Stomach (tissue), 9 donors: Measurements from ENCODE around the gene ZNF672. TPM values are rescaled to one million over a fixed set of nuclear protein-coding genes. Genes with fewer than 3 reads are reported as not detected.
"Not testable (repeated sequence)": the region's sequence is repeated elsewhere in the genome, so short reads cannot be mapped to it uniquely, and the experiment has no call there.

Experiments
- DNase-seq, 2 donors: peaks; one replicate each; pipeline versions ENCODE4 v3.0.0 to v3.0.0-alpha.2; 2013 to 2019
- H3K27ac ChIP-seq, 5 donors: fragments of 200-600 bp in 4 of 5; sonication (generic) in 4 of 5; one replicate each; pipeline ENCODE4 v1.5.1; 2013 to 2019; ENCODE audit warnings: mild to moderate bottlenecking in 1 of 5, moderate library complexity in 1 of 5
- H3K27me3 ChIP-seq, 3 donors: fragments of 200-600 bp; sonication (generic); one replicate each; pipeline ENCODE4 v1.5.1; 2017 to 2019; ENCODE audit warnings: mixed run types in 1 of 3
- H3K36me3 ChIP-seq, 4 donors: fragments of 200-600 bp; sonication (generic); 1 replicate in 3 of 4; 2 replicates in 1 of 4; pipeline ENCODE4 v1.5.1; 2016 to 2019
- H3K4me1 ChIP-seq, 4 donors: fragments of 200-600 bp; sonication (generic); one replicate each; pipeline ENCODE4 v1.5.1; 2016 to 2019
- H3K4me3 ChIP-seq, 4 donors: fragments of 200-600 bp; sonication (generic) in 3 of 4; one replicate each; pipeline ENCODE4 v1.5.1; 2016 to 2019; ENCODE audit warnings: mild to moderate bottlenecking in 1 of 4
- H3K9me3 ChIP-seq, 4 donors: fragments of 200-600 bp; sonication (generic); one replicate each; pipeline ENCODE4 v1.5.1; 2016 to 2019
- EP300 ChIP-seq: sonication (generic); formaldehyde crosslinking; IDR thresholded peaks from one replicate; pipeline ENCODE4 v1.6.1; 2017; ENCODE audit warnings: antibody characterized with exemption
- POLR2A ChIP-seq, 4 donors: fragments of 450-650 bp; IDR thresholded peaks; one replicate each; pipeline ENCODE4 v1.6.1; 2016; ENCODE audit warnings: antibody characterized with exemption in 4 of 4, control low read depth in 2 of 4, mild to moderate bottlenecking in 1 of 4, moderate library complexity in 1 of 4
- POLR2AphosphoS5 ChIP-seq, 3 donors: sonication (generic); formaldehyde crosslinking; IDR thresholded peaks; one replicate each; pipeline ENCODE4 v1.6.1; 2016; ENCODE audit warnings: antibody characterized with exemption in 3 of 3
- WGBS, 5 donors: extraction: QIAGEN DNeasy Blood & Tissue Kit in 3 of 5; methylation state at CpG; one replicate each; pipeline versions ENCODE4 v1.1.5 to v1.1.7; 2013 to 2018; 5-methylcytosine and 5-hydroxymethylcytosine counted together
- intact Hi-C: fragments of 100-400 bp; cut with DNase I; formaldehyde crosslinking; loops from one replicate; pipeline ENCODE4 v1.15.1; 2023; ENCODE audit warnings: low total_unique reads
- polyA plus RNA-seq, 3 donors: library from polyadenylated mRNA; stranded (reverse); fragments of 200-250 nt; gene quantifications; one replicate each; pipeline ENCODE4 v1.2.3, GENCODE V29; 2013
- total RNA-seq, 5 donors: library from RNA; depleted of rRNA; stranded (reverse); fragments of >200 nt; gene quantifications; one replicate each; pipeline versions ENCODE4 v1.1.0 to v1.2.3, GENCODE V29; 2014 to 2016
- TF ChIP-seq, protein P1 (sequence below), 7 experiments: fragments of 450-650 bp in 4 of 7; fragments of 200-600 bp in 3 of 7; sonication (generic) in 3 of 7; IDR thresholded peaks; one replicate each; pipeline ENCODE4 v1.5.1; 2016 to 2019; ENCODE audit warnings: antibody characterized with exemption in 7 of 7, control low read depth in 2 of 7, mild to moderate bottlenecking in 1 of 7
- donor health status: healthy with polysubstance abuse.
- donor health status: Bipolar disorder and iron deficiency.
- donor health status: healthy.

The ZNF672 gene
- total and polyA plus RNA-seq, 8 donors = 13.0 to 142 (median 29.0) TPM

DNA sequence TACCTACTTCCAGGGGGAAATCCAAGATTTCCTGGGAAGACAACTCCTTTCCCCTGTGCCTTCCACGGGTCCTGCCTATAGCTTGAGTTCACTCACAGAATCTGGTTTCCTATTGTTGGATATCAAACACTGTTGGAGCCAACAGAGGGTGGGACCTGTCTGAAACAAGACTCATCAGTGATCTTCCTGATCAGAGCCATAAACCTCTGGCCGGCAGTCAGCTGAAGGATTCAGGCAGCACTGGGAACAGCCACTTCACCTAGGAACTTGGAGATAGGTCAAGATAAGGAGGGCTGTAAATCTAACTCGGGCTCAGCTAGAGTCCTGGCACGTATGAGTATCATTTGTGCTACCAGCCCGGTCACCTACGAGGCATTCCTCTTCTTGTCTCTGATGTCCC lies 35.6 kb upstream of the ZNF672 start:
- Histone ChIP-seq H3K27me3 (peaks cover 0 to 8% (median 0%) of the 10 kb centered on the region in 3 donors), H3K36me3 (no peaks in the 10 kb centered on the region), H3K4me3 (no peak overlapping the region), H3K27ac (no peak overlapping the region), H3K9me3 (no peaks in the 10 kb centered on the region), H3K4me1 (peaks cover 0 to 28% (median 22%) of the 10 kb centered on the region in 4 donors)
- intact Hi-C loops = no loop called here
- WGBS, 5 donors = 76 to 92% (median 84%) methylated on average over 6 of the region's 6 CpGs
- TF ChIP-seq POLR2AphosphoS5 (IDR thresholded peaks at IDR 0.05) (no peak), EP300 (no peak), POLR2A (IDR thresholded peaks at IDR 0.05) (no peak)
- TF ChIP-seq, protein P1, sequence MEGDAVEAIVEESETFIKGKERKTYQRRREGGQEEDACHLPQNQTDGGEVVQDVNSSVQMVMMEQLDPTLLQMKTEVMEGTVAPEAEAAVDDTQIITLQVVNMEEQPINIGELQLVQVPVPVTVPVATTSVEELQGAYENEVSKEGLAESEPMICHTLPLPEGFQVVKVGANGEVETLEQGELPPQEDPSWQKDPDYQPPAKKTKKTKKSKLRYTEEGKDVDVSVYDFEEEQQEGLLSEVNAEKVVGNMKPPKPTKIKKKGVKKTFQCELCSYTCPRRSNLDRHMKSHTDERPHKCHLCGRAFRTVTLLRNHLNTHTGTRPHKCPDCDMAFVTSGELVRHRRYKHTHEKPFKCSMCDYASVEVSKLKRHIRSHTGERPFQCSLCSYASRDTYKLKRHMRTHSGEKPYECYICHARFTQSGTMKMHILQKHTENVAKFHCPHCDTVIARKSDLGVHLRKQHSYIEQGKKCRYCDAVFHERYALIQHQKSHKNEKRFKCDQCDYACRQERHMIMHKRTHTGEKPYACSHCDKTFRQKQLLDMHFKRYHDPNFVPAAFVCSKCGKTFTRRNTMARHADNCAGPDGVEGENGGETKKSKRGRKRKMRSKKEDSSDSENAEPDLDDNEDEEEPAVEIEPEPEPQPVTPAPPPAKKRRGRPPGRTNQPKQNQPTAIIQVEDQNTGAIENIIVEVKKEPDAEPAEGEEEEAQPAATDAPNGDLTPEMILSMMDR (IDR thresholded peaks at IDR 0.05) = no peak
- no peak for DNase-seq

DNA sequence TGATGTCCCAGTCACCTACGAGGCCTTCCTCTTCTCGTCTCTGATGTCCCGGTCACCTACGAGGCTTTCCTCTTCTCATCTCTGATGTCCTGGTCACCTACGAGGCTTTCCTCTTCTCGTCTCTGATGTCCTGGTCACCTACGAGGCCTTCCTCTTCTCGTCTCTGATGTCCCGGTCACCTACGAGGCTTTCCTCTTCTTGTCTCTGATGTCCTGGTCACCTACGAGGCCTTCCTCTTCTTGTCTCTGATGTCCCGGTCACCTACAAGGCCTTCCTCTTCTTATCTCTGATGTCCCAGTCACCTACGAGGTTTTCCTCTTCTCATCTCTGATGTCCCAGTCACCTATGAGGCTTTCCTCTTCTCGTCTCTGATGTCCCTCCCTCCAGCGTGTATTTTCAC lies 34.5 kb upstream of the ZNF672 start:
- WGBS, 5 donors = 79 to 92% (median 91%) methylated on average over 15 of the region's 15 CpGs
- H3K36me3 ChIP-seq, H3K27ac ChIP-seq, H3K27me3 ChIP-seq, intact Hi-C loops, H3K4me3 ChIP-seq, DNase-seq, H3K9me3 ChIP-seq: not testable (repeated sequence)
- H3K4me1 ChIP-seq = peaks cover 0 to 28% (median 22%) of the 10 kb centered on the region in 4 donors

DNA sequence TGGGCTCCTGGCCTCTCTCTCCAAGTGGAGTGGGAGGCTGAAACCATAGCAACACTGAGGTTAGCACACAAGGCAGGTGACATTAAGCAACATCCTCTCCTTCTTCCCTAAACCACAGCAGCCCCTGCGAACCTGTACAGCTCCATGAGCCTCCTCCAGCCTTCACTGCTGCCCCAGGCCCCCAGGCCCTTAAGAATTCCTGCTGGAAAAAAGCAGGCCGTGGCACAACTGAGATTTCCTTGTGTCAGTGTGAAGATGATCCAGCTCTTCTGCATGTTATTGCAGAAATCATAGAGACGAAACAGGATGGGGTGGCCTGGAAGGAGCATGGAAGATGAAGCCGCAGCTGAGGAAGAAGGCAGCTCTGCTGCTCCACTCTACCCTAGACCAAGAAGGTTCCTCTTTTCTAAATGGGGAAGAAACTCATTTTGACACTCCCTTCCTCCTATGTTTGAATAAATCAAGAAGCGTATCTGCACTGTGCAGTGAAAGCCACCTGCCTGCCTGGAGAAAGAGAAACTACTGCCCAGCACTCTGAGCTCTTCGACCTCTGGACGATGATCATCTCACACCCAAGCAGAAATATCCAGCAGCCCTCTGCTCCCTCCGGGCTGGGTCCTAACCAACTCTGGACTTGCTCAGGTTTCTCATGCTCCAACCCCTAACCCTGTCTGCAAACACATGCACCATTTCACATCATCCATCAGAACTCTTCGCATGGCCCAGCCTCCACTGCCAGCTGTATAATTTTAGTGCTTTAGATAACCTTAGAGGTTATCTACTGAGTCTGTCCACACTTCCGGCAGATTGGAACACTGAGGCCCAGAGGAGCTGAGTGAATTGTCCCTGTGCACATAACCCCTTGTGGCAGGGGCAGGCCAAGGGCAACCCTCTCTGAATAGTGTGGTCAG lies 33.0 kb upstream of the ZNF672 start:
- no peaks in the 10 kb centered on the region for H3K36me3 ChIP-seq
- DNase-seq = peak in 1 of 2 donors; percentile 34
- H3K9me3 ChIP-seq = no peaks in the 10 kb centered on the region
- peaks cover 0 to 8% (median 0%) of the 10 kb centered on the region in 3 donors for H3K27me3 ChIP-seq
- peaks cover 0 to 28% (median 22%) of the 10 kb centered on the region in 4 donors for H3K4me1 ChIP-seq
- no peak overlapping the region for H3K4me3 ChIP-seq
- whole genome bisulfite sequencing, 5 donors = 36 to 51% (median 43%) methylated on average over 10 of the region's 10 CpGs
- intact Hi-C loops = loop anchor here (5.0 kb wide), 1 partner anchor 183 kb away; no protein-coding TSS in a partner anchor
- TF ChIP-seq, protein P1 (IDR thresholded peaks at IDR 0.05) = no peak
- TF ChIP-seq POLR2A (IDR thresholded peaks at IDR 0.05) (no peak), EP300 (no peak), POLR2AphosphoS5 (IDR thresholded peaks at IDR 0.05) (no peak)
- H3K27ac ChIP-seq = peak overlapping the region in 2 of 5 donors; percentile 27 to 50

DNA sequence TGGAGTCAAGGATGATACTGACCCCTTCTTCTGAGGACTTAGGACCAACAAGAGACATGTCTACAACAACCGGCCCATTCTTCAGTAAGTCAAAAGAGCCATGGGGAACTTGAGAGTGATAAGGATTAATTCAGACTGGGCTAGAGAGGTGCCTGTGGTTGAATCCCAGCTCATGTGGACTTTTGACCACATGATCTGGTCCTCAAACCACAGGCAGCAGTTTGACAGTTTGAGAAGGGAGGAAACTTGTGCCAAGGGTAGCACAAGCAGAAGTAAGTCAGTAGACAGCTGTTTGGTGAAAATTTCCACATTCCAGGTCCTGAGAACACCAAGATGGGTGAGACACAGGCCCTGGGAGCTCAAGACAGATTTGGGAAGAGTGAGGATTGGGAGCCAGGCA lies 32.1 kb upstream of the ZNF672 start:
- peak overlapping the region in 1 of 5 donors; percentile 50 for H3K27ac ChIP-seq
- H3K27me3 ChIP-seq = peaks cover 0 to 8% (median 0%) of the 10 kb centered on the region in 3 donors
- intact Hi-C loops = loop anchor here (5.0 kb wide), 1 partner anchor 184 kb away; no protein-coding TSS in a partner anchor
- H3K36me3 ChIP-seq = peaks cover 0 to under 1% (median under 1%) of the 10 kb centered on the region in 4 donors
- TF ChIP-seq, protein P1 (IDR thresholded peaks at IDR 0.05) = no peak
- TF ChIP-seq POLR2A (IDR thresholded peaks at IDR 0.05) (no peak), POLR2AphosphoS5 (IDR thresholded peaks at IDR 0.05) (no peak), EP300 (no peak)
- H3K4me3 ChIP-seq = no peak overlapping the region
- H3K4me1 ChIP-seq = peaks cover 3 to 37% (median 29%) of the 10 kb centered on the region in 4 donors
- no peaks in the 10 kb centered on the region for H3K9me3 ChIP-seq
- no peak for DNase-seq
- WGBS, 5 donors = 75 to 96% (median 86%) methylated on average over 1 of the region's 1 CpG
